Neural cell (in vitro differentiated cells): ENCODE results near the gene TBX18. TPM values are rescaled to one million over a fixed set of nuclear protein-coding genes. Genes with fewer than 3 reads are reported as not detected.

Experiments
- H2AFZ ChIP-seq: fragments of 200-600, 300-800 bp; sonication (generic), shearing (Covaris generic); 2 replicates; pipeline ENCODE4 v1.6.0; 2014; ENCODE audit warnings: low read depth, mild to moderate bottlenecking, antibody characterized with exemption, low read length, moderate library complexity
- H3F3A ChIP-seq: fragments of 200-600 bp; shearing (Covaris generic); 2 replicates; pipeline ENCODE4 v1.6.1; 2016; ENCODE audit warnings: mild to moderate bottlenecking, moderate library complexity, mixed read lengths, antibody characterized with exemption, low read length; ENCODE audit not compliant: insufficient read depth, poor library complexity, severe bottlenecking
- H3K27ac ChIP-seq: fragments of 200-600, 300-800 bp; sonication (generic), shearing (Covaris generic); 2 replicates; pipeline ENCODE4 v1.5.1; 2014; ENCODE audit warnings: mild to moderate bottlenecking, low read length, moderate library complexity
- H3K27me3 ChIP-seq: fragments of 300-800, 200-600 bp; sonication (generic), shearing (Covaris generic); 2 replicates; pipeline ENCODE4 v1.6.0; 2014; ENCODE audit warnings: mild to moderate bottlenecking, low read depth, low read length, moderate library complexity; ENCODE audit not compliant: insufficient read depth
- H3K36me3 ChIP-seq: fragments of 300-800, 200-600 bp; sonication (generic), shearing (Covaris generic); 2 replicates; pipeline ENCODE4 v1.5.1; 2014; ENCODE audit warnings: mild to moderate bottlenecking, antibody characterized with exemption, low read length, moderate library complexity; ENCODE audit not compliant: insufficient read depth
- H3K4me2 ChIP-seq: fragments of 300-800, 200-600 bp; sonication (generic), shearing (Covaris generic); 2 replicates; pipeline ENCODE4 v1.6.0; 2014; ENCODE audit warnings: mild to moderate bottlenecking, low read length
- H3K4me3 ChIP-seq: fragments of 300-800, 200-600 bp; sonication (generic), shearing (Covaris generic); 2 replicates; pipeline ENCODE4 v1.5.1; 2014; ENCODE audit warnings: mild to moderate bottlenecking, low read length, moderate library complexity
- H3K79me2 ChIP-seq: fragments of 200-600 bp; shearing (Covaris generic); replicated peaks from 2 replicates; pipeline ENCODE4 v1.6.0; 2014; ENCODE audit warnings: mild to moderate bottlenecking, low read length, moderate library complexity; ENCODE audit not compliant: insufficient read depth
- H3K9ac ChIP-seq: fragments of 300-800, 200-600 bp; sonication (generic), shearing (Covaris generic); 2 replicates; pipeline ENCODE4 v1.6.1; 2016; ENCODE audit warnings: mild to moderate bottlenecking, low read length, mixed read lengths
- H3K9me2 ChIP-seq: fragments of 200-600 bp; shearing (Covaris generic); 2 replicates; pipeline ENCODE4 v1.6.1; 2016; ENCODE audit warnings: mild to moderate bottlenecking, low read length, mixed read lengths; ENCODE audit not compliant: insufficient read depth
- H3K9me3 ChIP-seq: fragments of 200-600, 300-800 bp; sonication (generic), shearing (Covaris generic); 2 replicates; pipeline ENCODE4 v1.6.1; 2016; ENCODE audit warnings: mild to moderate bottlenecking, mixed run types, low read length, moderate library complexity, mixed read lengths
- H4K20me1 ChIP-seq: fragments of 200-600 bp; shearing (Covaris generic); 2 replicates; pipeline ENCODE4 v1.6.1; 2016; ENCODE audit warnings: mild to moderate bottlenecking, mixed run types; ENCODE audit not compliant: insufficient read depth
- CTCF ChIP-seq: fragments of 450-650 bp; IDR thresholded peaks from 2 replicates; pipeline ENCODE4 v1.5.1; 2014; ENCODE audit warnings: antibody characterized with exemption, mild to moderate bottlenecking, moderate library complexity; ENCODE audit not compliant: poor library complexity, severe bottlenecking
- EP300 ChIP-seq: fragments of 450-650 bp; conservative IDR thresholded peaks from 2 replicates; pipeline ENCODE4 v1.6.1; 2014; ENCODE audit warnings: antibody characterized with exemption, mild to moderate bottlenecking, moderate library complexity; ENCODE audit not compliant: poor library complexity, severe bottlenecking
- EZH2 ChIP-seq: fragments of 200-600, 300-800 bp; shearing (Covaris generic), sonication (generic); IDR thresholded peaks from 2 replicates; pipeline ENCODE4 v1.6.1; 2014; ENCODE audit warnings: antibody characterized with exemption, low read length, borderline replicate concordance, mild to moderate bottlenecking; ENCODE audit not compliant: insufficient read depth, poor library complexity, severe bottlenecking
- MXI1 ChIP-seq: fragments of 450-650 bp; conservative IDR thresholded peaks from 2 replicates; pipeline ENCODE4 v1.6.1; 2014; ENCODE audit warnings: antibody characterized with exemption, mild to moderate bottlenecking; ENCODE audit not compliant: poor library complexity, severe bottlenecking
- POLR2AphosphoS5 ChIP-seq: IDR thresholded peaks from 2 replicates; pipeline ENCODE4 v1.6.1; 2012
- RAD21 ChIP-seq: fragments of 450-650 bp; conservative IDR thresholded peaks from 2 replicates; pipeline ENCODE4 v1.6.1; 2014; ENCODE audit warnings: antibody characterized with exemption, mild to moderate bottlenecking, moderate library complexity
- REST ChIP-seq: IDR thresholded peaks from 2 replicates; pipeline ENCODE4 v1.6.1; 2012; ENCODE audit warnings: borderline replicate concordance
- SMC3 ChIP-seq: fragments of 450-650 bp; conservative IDR thresholded peaks from 2 replicates; pipeline ENCODE4 v1.6.1; 2014; ENCODE audit warnings: antibody characterized with exemption, mild to moderate bottlenecking, moderate library complexity; ENCODE audit not compliant: poor library complexity
- TAF1 ChIP-seq: IDR thresholded peaks from 2 replicates; pipeline ENCODE4 v1.6.1; 2012; ENCODE audit warnings: low read depth
- polyA plus RNA-seq: library from polyadenylated mRNA; depleted of rRNA; stranded (reverse); fragments of >200 nt; gene quantifications from 2 replicates; pipeline ENCODE4 v1.2.3, GENCODE V29; 2014

Gene TBX18
- polyA plus RNA-seq, 1 donor from 2014 or later = not detected

- H2AFZ ChIP-seq = no peak overlapping the region
- no peaks in the 10 kb centered on the region for H4K20me1 ChIP-seq
- no peak overlapping the region for H3K4me2 ChIP-seq
- H3K27ac ChIP-seq = no peak overlapping the region
- H3K9ac ChIP-seq = no peak overlapping the region
- no peaks in the 10 kb centered on the region for H3K79me2 ChIP-seq
- no peaks in the 10 kb centered on the region for H3K9me3 ChIP-seq
- no peak overlapping the region for H3K4me3 ChIP-seq
- H3K27me3 ChIP-seq = no peaks in the 10 kb centered on the region
- no peaks in the 10 kb centered on the region for H3F3A ChIP-seq
- peaks cover 3% of the 10 kb centered on the region for H3K9me2 ChIP-seq
- no peaks in the 10 kb centered on the region for H3K36me3 ChIP-seq
- TF ChIP-seq POLR2AphosphoS5 (no peak), SMC3 (no peak), EZH2 (no peak), RAD21 (no peak), REST (no peak), EP300 (no peak), TAF1 (no peak), CTCF (no peak), MXI1 (no peak)
Observed at GRCh38 chr6:84731401-84731800, 33.0 kb downstream of the TBX18 start.

- Histone ChIP-seq H3K27ac (no peak overlapping the region), H3K36me3 (no peaks in the 10 kb centered on the region), H3K9me2 (no peaks in the 10 kb centered on the region), H3K9ac (no peak overlapping the region), H2AFZ (no peak overlapping the region), H4K20me1 (no peaks in the 10 kb centered on the region), H3K4me2 (no peak overlapping the region), H3K79me2 (no peaks in the 10 kb centered on the region), H3K9me3 (no peaks in the 10 kb centered on the region), H3K4me3 (no peak overlapping the region), H3K27me3 (no peaks in the 10 kb centered on the region), H3F3A (no peaks in the 10 kb centered on the region)
- TF ChIP-seq POLR2AphosphoS5 = no peak
- TF ChIP-seq SMC3 = no peak
- no peak for TF ChIP-seq TAF1
- no peak for TF ChIP-seq RAD21
- no peak for TF ChIP-seq EP300
- TF ChIP-seq EZH2 = no peak
- no peak for TF ChIP-seq CTCF
Observed at GRCh38 chr6:84728602-84729001, 35.8 kb downstream of the TBX18 start.
